HepG2 (cell line): ENCODE results near the gene IL1RAP. TPM values are rescaled to one million over a fixed set of nuclear protein-coding genes. Genes with fewer than 3 reads are reported as not detected.
A peak's percentile ranks its signal among the peaks of the same experiment; 100 is the strongest.

Source experiments
- CENPT ChIP-seq: sonication (generic); formaldehyde crosslinking; IDR thresholded peaks from 2 replicates; pipeline ENCODE4 v1.8.0; 2022; ENCODE audit warnings: low read depth, mild to moderate bottlenecking, moderate library complexity, missing genetic modification reagents
- DNMT1 ChIP-seq: sonication (generic); formaldehyde crosslinking; IDR thresholded peaks from 2 replicates; pipeline ENCODE4 v1.5.1; 2020; ENCODE audit warnings: mild to moderate bottlenecking, missing genetic modification reagents
- GLI4 ChIP-seq: sonication (generic); formaldehyde crosslinking; IDR thresholded peaks from 2 replicates; pipeline ENCODE4 v1.5.1; 2020; ENCODE audit warnings: missing genetic modification reagents, mild to moderate bottlenecking, moderate library complexity, borderline replicate concordance
- HHEX ChIP-seq: IDR thresholded peaks from 2 replicates; pipeline ENCODE4 v1.6.1; 2016; ENCODE audit warnings: control low read depth
- KAT2B ChIP-seq: fragments of 150-350 bp; IDR thresholded peaks from 2 replicates; pipeline ENCODE4 v1.6.1; 2014; ENCODE audit warnings: low read depth, low read length, borderline replicate concordance
- MIXL1 ChIP-seq: IDR thresholded peaks from 2 replicates; pipeline ENCODE4 v1.6.1; 2016
- MLLT10 ChIP-seq: sonication (generic); formaldehyde crosslinking; IDR thresholded peaks from 2 replicates; pipeline ENCODE4 v1.4.0; 2020; ENCODE audit warnings: missing genetic modification reagents
- NBN ChIP-seq: fragments of 450-650 bp; conservative IDR thresholded peaks from 2 replicates; pipeline ENCODE4 v1.6.1; 2017
- NFATC3 ChIP-seq: sonication (generic); formaldehyde crosslinking; IDR thresholded peaks from 2 replicates; pipeline ENCODE4 v1.5.1; 2020; ENCODE audit warnings: mild to moderate bottlenecking, missing genetic modification reagents
- POLR2G ChIP-seq: fragments of 200-400 bp; formaldehyde crosslinking; IDR thresholded peaks from 2 replicates; pipeline ENCODE4 v1.6.1; 2018; ENCODE audit warnings: mild to moderate bottlenecking, low read depth, low read length, moderate library complexity
- TCF7 ChIP-seq: sonication (generic); IDR thresholded peaks from 2 replicates; pipeline ENCODE4 v1.6.1; 2016; ENCODE audit warnings: antibody characterized with exemption, low read depth
- U2AF1 ChIP-seq: fragments of 200-400 bp; formaldehyde crosslinking; optimal IDR thresholded peaks from 2 replicates; pipeline ENCODE3; 2017; ENCODE audit warnings: mild to moderate bottlenecking, low read depth, low read length
- ZFP1 ChIP-seq: IDR thresholded peaks from 2 replicates; pipeline ENCODE4 v1.6.1; 2016
- ZNF30 ChIP-seq: sonication (generic); formaldehyde crosslinking; IDR thresholded peaks from 2 replicates; pipeline ENCODE4 v1.5.0; 2020; ENCODE audit warnings: mild to moderate bottlenecking, missing genetic modification reagents
- ZNF432 ChIP-seq: sonication (generic); formaldehyde crosslinking; IDR thresholded peaks from 2 replicates; pipeline ENCODE4 v1.5.0; 2020; ENCODE audit warnings: missing genetic modification reagents, mild to moderate bottlenecking, borderline replicate concordance
- ZNF564 ChIP-seq: sonication (generic); formaldehyde crosslinking; IDR thresholded peaks from 2 replicates; pipeline ENCODE4 v1.8.1; 2023; ENCODE audit warnings: mild to moderate bottlenecking, missing genetic modification reagents
- ZNF746 ChIP-seq: sonication (generic); formaldehyde crosslinking; IDR thresholded peaks from 2 replicates; pipeline ENCODE4 v1.8.0; 2022; ENCODE audit warnings: mild to moderate bottlenecking, missing genetic modification reagents
- polyA plus RNA-seq, 8 experiments: library from polyadenylated mRNA; depleted of rRNA in 3 of 8; stranded (reverse) in 7 of 8; unstranded in 1 of 8; fragments of >200 nt; fragmentation: Illumina TruSeq in 4 of 8; extraction: Trizol in 4 of 8; gene quantifications; 2 replicates each; pipeline versions ENCODE4 v1.2.1 to v1.2.3, GENCODE V29; 2011 to 2016; ENCODE audit warnings: low read depth in 4 of 8, missing spikeins in 1 of 8, mixed read lengths in 1 of 8; ENCODE audit not compliant: insufficient read depth in 1 of 8
- total RNA-seq, 5 experiments: library from RNA; depleted of rRNA; stranded (reverse); fragments of >200 nt; fragmentation: Illumina TruSeq; extraction: Trizol; gene quantifications; 2 replicates each; pipeline ENCODE4 v1.2.3, GENCODE V29; 2016; ENCODE audit warnings: low read depth in 1 of 5
- TF ChIP-seq, protein P1 (sequence below): sonication (generic); formaldehyde crosslinking; IDR thresholded peaks from 2 replicates; pipeline ENCODE4 v1.8.0; 2022; ENCODE audit warnings: missing genetic modification reagents, mild to moderate bottlenecking, moderate library complexity, borderline replicate concordance
- TF ChIP-seq, protein P2 (sequence below): sonication (generic); formaldehyde crosslinking; conservative IDR thresholded peaks from 2 replicates; pipeline ENCODE4 v1.8.0; 2022; ENCODE audit warnings: missing genetic modification reagents
- TF ChIP-seq, protein P3 (sequence below): IDR thresholded peaks from 2 replicates; pipeline ENCODE4 v1.6.1; 2016; ENCODE audit warnings: low read depth
- TF ChIP-seq, protein P4 (sequence below): sonication (generic); formaldehyde crosslinking; IDR thresholded peaks from 2 replicates; pipeline ENCODE4 v1.4.0; 2020; ENCODE audit warnings: missing genetic modification reagents, mild to moderate bottlenecking, borderline replicate concordance

Gene IL1RAP
- total and polyA plus RNA-seq, 2 of the 13 experiments (the other 11 are each of a cell fraction or from before 2014, with no cell fraction given) = 18.3 to 54.9 TPM

DNA sequence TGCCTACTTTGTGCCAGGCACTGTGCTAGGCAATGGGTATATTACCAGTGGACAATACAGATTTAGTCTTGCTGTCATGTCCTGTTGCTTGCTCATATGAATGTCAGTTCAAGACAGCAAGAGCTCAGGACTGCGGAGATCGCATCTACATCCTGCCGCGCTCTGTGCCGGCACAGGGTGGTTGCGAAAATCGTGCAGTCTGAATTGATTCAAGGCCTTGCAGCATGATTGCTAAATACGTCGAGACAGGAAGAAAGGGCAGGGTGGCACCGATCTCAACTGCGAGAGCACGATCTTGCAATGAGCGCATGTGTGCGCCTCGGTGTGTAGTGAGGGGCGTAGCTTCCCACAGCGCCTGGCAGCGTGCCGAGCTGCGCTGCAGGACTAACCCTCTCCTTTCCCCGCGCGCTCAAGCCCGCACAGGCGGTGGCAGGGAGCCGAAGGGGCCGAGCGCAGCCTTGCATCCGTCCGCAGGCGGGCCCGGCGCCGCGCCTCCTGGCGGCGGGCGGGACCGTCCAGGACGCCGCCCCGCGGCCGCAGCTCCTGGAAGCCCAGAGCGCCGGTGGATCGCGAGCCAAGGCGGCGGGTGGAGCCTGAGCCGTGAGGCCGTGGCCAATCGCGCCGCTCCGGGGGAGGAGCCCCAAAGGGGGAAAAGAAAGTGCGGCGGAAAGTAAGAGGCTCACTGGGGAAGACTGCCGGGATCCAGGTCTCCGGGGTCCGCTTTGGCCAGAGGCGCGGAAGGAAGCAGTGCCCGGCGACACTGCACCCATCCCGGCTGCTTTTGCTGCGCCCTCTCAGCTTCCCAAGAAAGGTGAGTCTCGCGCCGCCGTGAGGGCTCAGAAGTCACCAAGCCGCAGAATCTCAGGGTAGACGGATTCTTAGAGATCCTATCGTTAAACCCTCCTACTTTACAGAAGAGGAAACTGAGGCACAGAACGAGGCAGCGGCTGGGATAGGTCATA is at the start of gene IL1RAP (continued):
- TF ChIP-seq ZNF30 = no peak
- TF ChIP-seq, protein P1, sequence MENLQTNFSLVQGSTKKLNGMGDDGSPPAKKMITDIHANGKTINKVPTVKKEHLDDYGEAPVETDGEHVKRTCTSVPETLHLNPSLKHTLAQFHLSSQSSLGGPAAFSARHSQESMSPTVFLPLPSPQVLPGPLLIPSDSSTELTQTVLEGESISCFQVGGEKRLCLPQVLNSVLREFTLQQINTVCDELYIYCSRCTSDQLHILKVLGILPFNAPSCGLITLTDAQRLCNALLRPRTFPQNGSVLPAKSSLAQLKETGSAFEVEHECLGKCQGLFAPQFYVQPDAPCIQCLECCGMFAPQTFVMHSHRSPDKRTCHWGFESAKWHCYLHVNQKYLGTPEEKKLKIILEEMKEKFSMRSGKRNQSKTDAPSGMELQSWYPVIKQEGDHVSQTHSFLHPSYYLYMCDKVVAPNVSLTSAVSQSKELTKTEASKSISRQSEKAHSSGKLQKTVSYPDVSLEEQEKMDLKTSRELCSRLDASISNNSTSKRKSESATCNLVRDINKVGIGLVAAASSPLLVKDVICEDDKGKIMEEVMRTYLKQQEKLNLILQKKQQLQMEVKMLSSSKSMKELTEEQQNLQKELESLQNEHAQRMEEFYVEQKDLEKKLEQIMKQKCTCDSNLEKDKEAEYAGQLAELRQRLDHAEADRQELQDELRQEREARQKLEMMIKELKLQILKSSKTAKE (CRISPR knock-in tag) = peak; percentile 86
- TF ChIP-seq, protein P2, sequence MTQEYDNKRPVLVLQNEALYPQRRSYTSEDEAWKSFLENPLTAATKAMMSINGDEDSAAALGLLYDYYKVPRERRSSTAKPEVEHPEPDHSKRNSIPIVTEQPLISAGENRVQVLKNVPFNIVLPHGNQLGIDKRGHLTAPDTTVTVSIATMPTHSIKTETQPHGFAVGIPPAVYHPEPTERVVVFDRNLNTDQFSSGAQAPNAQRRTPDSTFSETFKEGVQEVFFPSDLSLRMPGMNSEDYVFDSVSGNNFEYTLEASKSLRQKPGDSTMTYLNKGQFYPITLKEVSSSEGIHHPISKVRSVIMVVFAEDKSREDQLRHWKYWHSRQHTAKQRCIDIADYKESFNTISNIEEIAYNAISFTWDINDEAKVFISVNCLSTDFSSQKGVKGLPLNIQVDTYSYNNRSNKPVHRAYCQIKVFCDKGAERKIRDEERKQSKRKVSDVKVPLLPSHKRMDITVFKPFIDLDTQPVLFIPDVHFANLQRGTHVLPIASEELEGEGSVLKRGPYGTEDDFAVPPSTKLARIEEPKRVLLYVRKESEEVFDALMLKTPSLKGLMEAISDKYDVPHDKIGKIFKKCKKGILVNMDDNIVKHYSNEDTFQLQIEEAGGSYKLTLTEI (CRISPR knock-in tag) = no peak
- no peak for TF ChIP-seq ZFP1 (CRISPR knock-in tag)
- TF ChIP-seq MLLT10 (CRISPR knock-in tag) = no peak
- no peak for TF ChIP-seq NBN
- TF ChIP-seq NFATC3 (CRISPR knock-in tag) = no peak
- no peak for TF ChIP-seq DNMT1 (CRISPR knock-in tag)
- no peak for TF ChIP-seq U2AF1
- TF ChIP-seq CENPT = no peak
- no peak for TF ChIP-seq HHEX (CRISPR knock-in tag)
- TF ChIP-seq GLI4 (CRISPR knock-in tag) = no peak
- TF ChIP-seq, protein P3, sequence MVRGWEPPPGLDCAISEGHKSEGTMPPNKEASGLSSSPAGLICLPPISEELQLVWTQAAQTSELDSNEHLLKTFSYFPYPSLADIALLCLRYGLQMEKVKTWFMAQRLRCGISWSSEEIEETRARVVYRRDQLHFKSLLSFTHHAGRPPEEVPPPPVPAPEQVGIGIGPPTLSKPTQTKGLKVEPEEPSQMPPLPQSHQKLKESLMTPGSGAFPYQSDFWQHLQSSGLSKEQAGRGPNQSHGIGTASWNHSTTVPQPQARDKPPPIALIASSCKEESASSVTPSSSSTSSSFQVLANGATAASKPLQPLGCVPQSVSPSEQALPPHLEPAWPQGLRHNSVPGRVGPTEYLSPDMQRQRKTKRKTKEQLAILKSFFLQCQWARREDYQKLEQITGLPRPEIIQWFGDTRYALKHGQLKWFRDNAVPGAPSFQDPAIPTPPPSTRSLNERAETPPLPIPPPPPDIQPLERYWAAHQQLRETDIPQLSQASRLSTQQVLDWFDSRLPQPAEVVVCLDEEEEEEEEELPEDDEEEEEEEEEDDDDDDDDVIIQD = peak; percentile 20; the same call in 1 of the 2 replicates
- TF ChIP-seq, protein P4, sequence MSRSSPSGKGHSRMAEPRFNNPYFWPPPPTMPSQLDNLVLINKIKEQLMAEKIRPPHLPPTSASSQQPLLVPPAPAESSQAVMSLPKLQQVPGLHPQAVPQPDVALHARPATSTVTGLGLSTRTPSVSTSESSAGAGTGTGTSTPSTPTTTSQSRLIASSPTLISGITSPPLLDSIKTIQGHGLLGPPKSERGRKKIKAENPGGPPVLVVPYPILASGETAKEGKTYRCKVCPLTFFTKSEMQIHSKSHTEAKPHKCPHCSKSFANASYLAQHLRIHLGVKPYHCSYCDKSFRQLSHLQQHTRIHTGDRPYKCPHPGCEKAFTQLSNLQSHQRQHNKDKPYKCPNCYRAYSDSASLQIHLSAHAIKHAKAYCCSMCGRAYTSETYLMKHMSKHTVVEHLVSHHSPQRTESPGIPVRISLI (CRISPR knock-in tag) = peak; percentile 48; the same call in 1 of the 2 replicates
- TF ChIP-seq MIXL1 (CRISPR knock-in tag) = peak; percentile 75; the same call in 1 of the 2 replicates
- TF ChIP-seq KAT2B = no peak
- TF ChIP-seq ZNF746 (CRISPR knock-in tag) = peak; percentile 56; the same call in 1 of the 2 replicates
- TF ChIP-seq ZNF564 (CRISPR knock-in tag) = no peak
- TF ChIP-seq TCF7 = no peak
- no peak for TF ChIP-seq ZNF432
- TF ChIP-seq POLR2G = peak; percentile 64
